ENCODE data around the gene CALD1. TPM values are rescaled to one million over a fixed set of nuclear protein-coding genes. Genes with fewer than 3 reads are reported as not detected.

CALD1 gene
- total and polyA plus RNA-seq, 4 donors, result 48.0 to 226 (median 95.2) TPM

DNA sequence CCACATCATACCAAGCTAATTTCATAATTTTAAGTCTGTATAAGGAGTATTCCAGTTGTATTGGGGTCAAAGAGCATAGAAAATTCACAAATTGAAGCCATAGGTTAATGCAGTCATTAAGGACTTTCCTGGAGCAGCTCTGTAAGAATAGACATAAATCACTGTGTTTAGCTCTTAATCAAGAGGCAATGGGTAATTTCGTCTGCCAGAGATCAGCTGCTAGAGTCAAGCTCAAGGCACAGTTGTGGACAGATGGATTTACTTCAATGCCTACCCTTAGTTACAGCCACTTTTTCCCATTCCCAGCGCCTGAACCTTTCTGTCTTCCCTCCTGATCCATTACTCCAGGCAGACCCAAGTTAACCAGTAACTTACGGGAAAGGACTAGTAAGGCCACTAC, 166.3 kb downstream of the CALD1 start:
- no peak overlapping the region for H3K9ac ChIP-seq (ENCODE audit: low read depth in 1 of 2, low read length in 2 of 2)
- TF ChIP-seq CTCF (IDR thresholded peaks at IDR 0.05; ENCODE audit: low read depth, low read length, missing input control), result no peak
- TF ChIP-seq HNF4G (IDR thresholded peaks at IDR 0.05), result no peak
- no peak for TF ChIP-seq EGR1 (IDR thresholded peaks at IDR 0.05; ENCODE audit: low read depth in 2 of 2)
- peaks cover 6 to 18% (median 16%) of the 10 kb centered on the region in 4 donors for H3K4me1 ChIP-seq (ENCODE audit: control insufficient read depth in 4 of 4, insufficient read depth in 4 of 4, low read length in 3 of 4)
- H3K9me3 ChIP-seq (ENCODE audit: control insufficient read depth in 4 of 4, low read length in 3 of 4), result no peaks in the 10 kb centered on the region
- peaks cover 3 to 33% (median 22%) of the 10 kb centered on the region in 4 donors for H3K36me3 ChIP-seq (ENCODE audit: control insufficient read depth in 4 of 4, insufficient read depth in 3 of 4, low read depth in 1 of 4, low read length in 3 of 4)
- no peak for DNase-seq (ENCODE audit: low spot score)
- H3K27ac ChIP-seq (ENCODE audit: low read depth in 1 of 2, low read length in 2 of 2), result no peak overlapping the region
- no peak overlapping the region for H3K4me3 ChIP-seq (ENCODE audit: low read depth in 1 of 3, low read length in 3 of 3)
- 86% methylated on average over 3 of the region's 3 CpGs for WGBS
- no peaks in the 10 kb centered on the region for H3K27me3 ChIP-seq (ENCODE audit: control insufficient read depth in 4 of 4, insufficient read depth in 4 of 4, low read length in 3 of 4)

- Histone ChIP-seq H3K9ac (ENCODE audit: low read depth in 1 of 2, low read length in 2 of 2) (no peak overlapping the region), H3K4me3 (ENCODE audit: low read depth in 1 of 3, low read length in 3 of 3) (no peak overlapping the region), H3K4me1 (ENCODE audit: control insufficient read depth in 4 of 4, insufficient read depth in 4 of 4, low read length in 3 of 4) (peaks cover 6 to 16% (median 16%) of the 10 kb centered on the region in 4 donors), H3K9me3 (ENCODE audit: control insufficient read depth in 4 of 4, low read length in 3 of 4) (no peaks in the 10 kb centered on the region), H3K27ac (ENCODE audit: low read depth in 1 of 2, low read length in 2 of 2) (no peak overlapping the region), H3K36me3 (ENCODE audit: control insufficient read depth in 4 of 4, insufficient read depth in 3 of 4, low read depth in 1 of 4, low read length in 3 of 4) (peaks cover 3 to 39% (median 27%) of the 10 kb centered on the region in 4 donors), H3K27me3 (ENCODE audit: control insufficient read depth in 4 of 4, insufficient read depth in 4 of 4, low read length in 3 of 4) (no peaks in the 10 kb centered on the region)
- 87% methylated on average over 2 of the region's 2 CpGs for WGBS
- no peak for DNase-seq (ENCODE audit: low spot score)
- no peak for TF ChIP-seq HNF4A (conservative IDR thresholded peaks at IDR 0.05)
- TF ChIP-seq ATF3 (IDR thresholded peaks at IDR 0.05), result no peak
- TF ChIP-seq REST (IDR thresholded peaks at IDR 0.05), result no peak
- no peak for TF ChIP-seq RAD21 (IDR thresholded peaks at IDR 0.05)
- no peak for TF ChIP-seq TAF1 (conservative IDR thresholded peaks at IDR 0.05)
- TF ChIP-seq HNF4G (IDR thresholded peaks at IDR 0.05), result no peak
- no peak for TF ChIP-seq EGR1 (IDR thresholded peaks at IDR 0.05; ENCODE audit: low read depth in 2 of 2)
- TF ChIP-seq CTCF (IDR thresholded peaks at IDR 0.05; ENCODE audit: low read depth, low read length, missing input control), result no peak
- TF ChIP-seq FOXA1 (IDR thresholded peaks at IDR 0.05), result no peak
- TF ChIP-seq JUND (IDR thresholded peaks at IDR 0.05), result no peak
- no peak for TF ChIP-seq NR2F2 (IDR thresholded peaks at IDR 0.05)
- TF ChIP-seq YY1 (IDR thresholded peaks at IDR 0.05), result no peak
- no peak for TF ChIP-seq MAX (IDR thresholded peaks at IDR 0.05)
- TF ChIP-seq RXRA (IDR thresholded peaks at IDR 0.05), result no peak
- no peak for TF ChIP-seq GABPA (IDR thresholded peaks at IDR 0.05 in 1 of 2, conservative IDR thresholded peaks at IDR 0.05 in 1 of 2)
- TF ChIP-seq, protein P1, sequence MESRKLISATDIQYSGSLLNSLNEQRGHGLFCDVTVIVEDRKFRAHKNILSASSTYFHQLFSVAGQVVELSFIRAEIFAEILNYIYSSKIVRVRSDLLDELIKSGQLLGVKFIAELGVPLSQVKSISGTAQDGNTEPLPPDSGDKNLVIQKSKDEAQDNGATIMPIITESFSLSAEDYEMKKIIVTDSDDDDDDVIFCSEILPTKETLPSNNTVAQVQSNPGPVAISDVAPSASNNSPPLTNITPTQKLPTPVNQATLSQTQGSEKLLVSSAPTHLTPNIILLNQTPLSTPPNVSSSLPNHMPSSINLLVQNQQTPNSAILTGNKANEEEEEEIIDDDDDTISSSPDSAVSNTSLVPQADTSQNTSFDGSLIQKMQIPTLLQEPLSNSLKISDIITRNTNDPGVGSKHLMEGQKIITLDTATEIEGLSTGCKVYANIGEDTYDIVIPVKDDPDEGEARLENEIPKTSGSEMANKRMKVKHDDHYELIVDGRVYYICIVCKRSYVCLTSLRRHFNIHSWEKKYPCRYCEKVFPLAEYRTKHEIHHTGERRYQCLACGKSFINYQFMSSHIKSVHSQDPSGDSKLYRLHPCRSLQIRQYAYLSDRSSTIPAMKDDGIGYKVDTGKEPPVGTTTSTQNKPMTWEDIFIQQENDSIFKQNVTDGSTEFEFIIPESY (IDR thresholded peaks at IDR 0.05), result no peak
- no peak for TF ChIP-seq FOXA2 (IDR thresholded peaks at IDR 0.05)
Measured at GRCh38 chr7:134946260-134946659, 166.8 kb downstream of the CALD1 start.
